NCI-H2227 treated with DMSO at 0.1 percent for 48 hours (cell line): ENCODE measurements around the gene DUSP5.
"Not testable (repeated sequence)": the region's sequence is repeated elsewhere in the genome, so short reads cannot be mapped to it uniquely, and the experiment has no call there.

ENCODE experiments used
- DNase-seq: peaks from one replicate; lab custom pipeline; 2025; lab: John Stamatoyannopoulos, UW

DUSP5 gene

DNA sequence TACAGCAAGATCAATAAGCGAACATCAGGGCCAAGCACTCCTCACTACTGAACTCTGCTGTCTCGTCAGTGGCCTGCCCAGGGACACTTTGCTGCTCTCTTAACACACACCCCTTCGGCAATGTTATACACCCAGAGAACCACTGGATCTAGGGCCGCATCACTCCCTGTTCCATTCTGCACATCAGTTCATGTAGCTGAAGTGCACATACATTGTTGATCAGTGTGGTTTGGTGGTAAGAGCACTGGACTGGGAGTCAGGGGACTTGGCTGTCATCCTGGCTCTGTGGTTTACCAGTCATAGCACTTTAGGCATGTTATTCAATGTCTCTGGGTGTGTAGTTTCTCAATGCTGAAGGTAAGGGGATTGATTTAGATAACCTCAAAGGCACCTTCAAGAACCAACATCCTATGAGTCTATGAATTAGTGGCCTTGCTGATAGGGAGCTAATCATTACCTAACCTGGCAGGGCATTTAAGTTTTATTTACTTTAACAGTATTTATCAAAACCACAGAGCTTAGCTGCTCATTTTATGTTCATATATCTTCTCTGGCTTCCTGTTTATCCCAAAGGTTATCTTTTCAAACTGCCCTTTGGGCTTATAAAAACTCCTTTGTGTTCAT, 24.8 kb downstream of the DUSP5 start:
- no peak for DNase-seq

DNA sequence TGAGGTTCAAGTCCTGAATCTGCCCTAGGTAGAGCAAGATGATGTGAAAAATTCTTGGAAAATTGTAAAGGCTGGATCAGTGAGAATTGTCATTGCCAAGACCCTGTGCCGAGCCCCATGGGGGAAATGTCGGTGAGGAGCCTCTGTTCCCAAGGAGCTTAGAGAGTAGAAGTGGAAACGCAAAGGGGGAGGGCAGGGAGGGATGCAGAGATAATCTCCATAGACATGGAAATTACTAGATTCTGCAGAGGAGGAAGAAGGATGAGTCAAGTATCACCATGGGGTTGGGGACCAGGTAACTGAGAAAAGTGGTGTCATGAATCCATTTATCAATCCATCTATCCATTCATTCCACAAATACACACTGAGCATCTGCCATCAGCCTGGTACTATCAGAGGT, 26.0 kb downstream of the DUSP5 start:
- no peak for DNase-seq

DNA sequence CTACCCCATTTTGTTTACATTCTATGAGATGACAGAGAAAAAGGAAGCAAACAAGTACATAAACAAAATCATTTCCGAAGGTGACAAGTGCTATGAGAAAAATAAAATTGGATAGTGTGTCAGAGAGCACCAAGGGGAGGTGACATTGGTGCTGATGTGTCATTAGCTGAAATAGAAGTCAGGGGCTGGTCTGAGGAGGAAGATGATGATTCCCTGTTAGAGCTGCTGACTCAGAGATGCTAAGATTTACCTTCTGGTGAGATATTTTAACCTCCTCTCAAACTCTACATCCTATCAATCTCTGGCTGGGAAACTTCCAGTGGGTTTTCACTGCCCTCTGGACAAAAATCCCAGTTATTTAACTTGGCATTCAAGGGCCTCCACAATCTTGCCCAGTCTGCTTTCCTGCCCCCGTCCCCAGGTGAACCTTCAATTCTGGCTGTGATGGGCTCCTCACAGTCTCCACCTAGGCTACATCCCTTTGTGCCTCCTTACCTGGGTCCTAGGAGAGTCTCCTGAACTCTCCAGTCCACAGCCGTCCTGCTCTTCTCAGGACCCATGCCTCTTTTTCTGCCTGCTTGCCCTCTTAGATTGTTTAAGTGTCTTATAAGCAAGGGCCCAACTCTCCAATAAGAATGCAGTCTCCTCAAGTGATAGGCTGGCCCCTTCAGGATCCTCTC, 26.6 kb downstream of the DUSP5 start:
- no peak for DNase-seq

DNA sequence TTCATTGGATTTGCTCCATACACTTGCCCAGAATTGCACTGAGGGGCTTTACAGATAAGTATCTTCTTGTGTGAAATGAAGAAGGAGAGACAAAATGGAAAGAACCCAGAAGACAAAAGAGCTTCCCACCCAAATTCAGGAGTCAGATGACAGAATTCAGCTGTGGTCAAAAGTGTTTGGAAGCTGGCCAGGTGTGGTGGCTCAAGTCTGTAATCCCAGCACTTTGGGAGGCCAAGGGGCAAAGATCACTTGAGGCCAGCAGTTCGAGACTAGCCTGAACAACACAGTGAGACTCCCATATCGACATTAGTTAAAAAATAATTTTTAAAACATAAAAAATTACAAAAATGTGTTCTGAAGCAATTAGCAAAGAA, 27.1 kb downstream of the DUSP5 start:
- no peak for DNase-seq

DNA sequence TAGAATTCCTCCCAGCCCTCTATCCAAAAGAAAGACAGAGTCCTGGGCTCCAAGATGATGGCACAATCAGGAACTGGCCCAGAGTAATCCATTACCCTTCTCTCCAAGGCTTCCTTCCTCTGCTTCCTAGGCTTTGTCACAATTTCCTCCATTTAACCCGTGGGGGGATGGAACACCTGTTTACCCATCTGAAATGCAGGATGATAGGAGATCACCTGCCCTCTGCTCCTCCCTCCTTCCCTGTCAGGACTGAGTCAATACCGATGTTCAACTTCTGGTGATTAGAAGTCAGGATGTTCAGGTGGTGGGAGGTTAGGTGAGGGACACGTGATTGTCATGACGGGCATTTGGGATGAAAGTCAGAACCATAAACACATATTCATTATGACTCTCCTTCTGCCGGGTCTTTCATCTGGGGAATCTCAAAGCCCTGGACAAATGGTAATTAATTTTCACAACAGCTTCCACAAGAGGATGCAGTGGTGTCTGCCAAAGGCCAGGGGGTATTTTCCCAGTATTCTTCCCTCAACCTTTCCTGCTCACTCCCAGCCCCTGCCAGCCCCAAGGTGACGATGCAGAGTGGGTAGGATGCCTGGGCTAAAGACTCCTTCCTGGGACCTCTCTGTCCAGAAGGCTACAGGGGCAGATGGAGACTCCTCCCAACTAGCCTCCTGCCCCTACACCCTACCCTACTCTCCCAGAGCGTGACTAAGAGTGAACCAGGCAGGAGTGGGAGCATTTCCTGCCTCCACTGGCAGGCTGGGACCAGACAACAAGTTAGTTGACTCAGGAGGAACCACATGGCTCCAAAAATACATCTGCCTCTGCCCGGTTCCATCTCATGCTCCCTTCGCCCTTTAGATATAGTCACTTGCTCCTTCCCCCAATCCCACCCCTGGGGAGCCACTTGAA, 27.9 kb downstream of the DUSP5 start:
- no peak for DNase-seq

DNA sequence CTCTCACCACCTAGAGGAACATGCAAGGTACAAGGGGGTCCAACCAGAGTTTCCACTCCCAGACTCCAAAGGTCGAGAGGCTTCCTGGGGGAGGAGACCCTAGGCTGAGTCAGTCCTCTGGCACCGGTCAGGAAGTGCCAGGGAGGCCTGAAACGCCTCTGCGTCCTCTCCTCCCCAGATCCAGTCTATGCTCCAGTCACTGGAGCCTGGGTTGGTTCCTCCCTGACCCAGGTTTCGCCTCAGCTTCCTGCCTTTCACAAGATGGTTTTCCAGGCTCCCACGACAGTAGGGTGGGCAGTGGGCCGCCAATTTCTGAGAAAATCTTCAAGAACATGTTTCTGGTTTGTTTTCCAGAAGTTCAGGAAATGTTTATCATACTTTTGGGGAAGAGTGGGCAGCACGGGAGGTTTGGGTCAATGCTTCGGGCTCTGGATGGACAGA, 30.0 kb downstream of the DUSP5 start:
- no peak for DNase-seq

DNA sequence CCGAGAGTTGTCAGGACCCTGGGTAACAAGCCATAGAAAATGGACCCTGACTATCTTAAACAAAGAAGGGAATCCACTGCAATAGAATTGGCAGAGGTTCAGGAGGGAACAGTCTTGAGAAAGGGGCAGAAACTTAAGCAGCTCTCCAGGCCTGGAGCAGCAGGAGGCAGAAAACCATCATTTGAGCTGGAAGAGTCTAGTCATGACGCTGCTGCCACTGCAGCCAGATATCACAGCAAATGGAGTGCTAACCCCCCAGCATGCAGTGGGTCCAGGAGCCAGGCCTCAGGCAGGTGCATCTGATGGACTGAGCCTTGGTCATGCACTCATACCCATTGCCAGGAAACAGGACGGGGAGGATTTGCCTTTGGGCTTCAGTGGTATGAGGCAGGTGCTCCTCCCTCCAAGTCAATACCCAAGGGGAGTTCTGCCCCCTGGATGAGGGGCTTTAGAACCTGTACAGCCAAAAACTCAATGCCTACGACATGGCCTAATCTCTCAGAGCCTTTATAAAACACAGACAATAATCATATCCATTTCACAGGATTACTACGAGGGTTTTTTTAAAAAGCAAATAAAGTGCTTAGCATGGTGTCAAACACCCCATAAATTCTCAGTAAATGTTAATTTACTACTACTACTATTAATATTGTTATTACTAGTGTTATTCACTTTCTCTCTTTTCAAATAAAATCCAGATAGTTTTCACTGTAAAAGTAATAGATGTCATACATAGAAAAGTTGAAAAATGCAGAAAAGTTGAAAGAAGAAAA, 30.7 kb downstream of the DUSP5 start:
- no peak for DNase-seq

DNA sequence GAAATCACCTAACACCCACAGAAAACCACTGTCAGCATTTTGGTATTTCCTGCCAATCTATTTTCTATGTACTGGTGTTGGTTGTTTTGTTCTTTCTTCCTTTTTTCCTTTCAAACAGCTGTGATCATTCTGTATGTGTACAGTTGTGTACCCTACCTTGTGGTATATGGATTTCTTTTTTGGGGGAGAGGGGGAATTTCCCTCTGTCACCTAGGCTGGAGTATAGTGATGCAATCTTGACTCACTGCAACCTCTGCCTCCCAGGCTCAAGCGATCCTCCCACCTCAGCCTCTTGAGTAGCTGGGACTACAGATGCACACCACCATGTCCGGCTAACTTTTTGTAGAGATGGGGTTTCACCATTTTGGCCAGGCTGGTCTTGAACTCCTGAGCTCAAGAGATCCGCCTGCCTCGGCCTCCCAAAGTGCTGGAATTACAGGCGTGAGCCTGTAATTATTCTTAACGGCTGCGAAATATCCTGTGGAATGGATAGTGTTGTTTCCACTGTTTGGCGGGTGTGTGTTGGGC, 31.4 kb downstream of the DUSP5 start:
- DNase-seq, result not testable (repeated sequence)

DNA sequence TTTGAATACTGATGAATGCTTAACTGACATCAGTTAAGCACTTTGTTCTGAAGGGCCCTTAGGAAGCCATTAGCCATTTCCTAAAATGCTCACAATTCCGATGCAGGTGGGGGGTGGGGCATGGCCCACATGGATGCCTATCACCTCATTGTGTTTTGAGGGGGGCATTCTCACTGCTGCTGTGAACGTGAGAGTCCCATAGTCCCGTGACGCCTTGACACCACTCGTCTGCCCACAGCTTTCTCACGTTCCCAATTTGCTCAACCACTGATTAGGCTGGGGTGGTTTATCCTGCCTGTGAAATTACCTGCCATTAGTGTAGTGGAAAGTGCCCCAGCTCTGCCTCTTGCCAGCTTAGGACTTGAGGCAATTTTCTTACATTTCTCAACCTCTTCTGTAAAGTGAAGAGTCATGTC, 31.9 kb downstream of the DUSP5 start:
- DNase-seq, result no peak

DNA sequence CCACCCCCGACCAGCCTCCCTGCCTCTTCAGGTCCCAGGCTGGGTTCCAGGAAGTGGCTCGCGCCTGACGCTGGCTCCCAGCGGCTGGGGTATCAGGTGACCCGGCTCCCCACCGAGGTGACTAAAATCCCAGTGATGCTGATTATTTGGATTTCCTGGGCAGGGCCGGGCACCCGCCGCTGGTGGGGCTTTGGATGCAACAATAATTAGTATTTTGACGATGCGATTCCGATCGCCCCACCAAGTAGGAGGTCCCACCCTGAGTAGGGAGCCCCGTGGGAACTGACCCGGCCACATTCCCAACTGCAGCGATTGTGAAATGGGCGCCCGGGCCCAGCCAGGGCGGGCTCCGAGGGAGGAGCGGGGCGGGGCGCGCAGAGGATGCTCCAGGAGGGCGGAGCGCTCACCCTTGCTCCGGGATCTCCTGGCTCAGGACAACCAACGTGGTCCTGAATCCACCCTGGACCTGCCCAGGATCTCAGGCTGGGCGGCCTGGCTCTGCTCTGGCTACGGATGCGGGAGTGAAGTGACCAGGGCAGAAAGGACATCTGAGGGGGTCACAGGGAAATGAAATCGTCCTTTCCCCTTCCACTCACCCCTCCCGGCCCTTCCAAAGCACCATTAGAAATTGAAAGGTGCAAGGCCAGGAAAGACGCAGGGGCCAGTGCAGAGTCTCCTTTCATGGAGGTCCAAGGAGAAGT, 32.6 kb downstream of the DUSP5 start:
- DNase-seq, result no peak

DNA sequence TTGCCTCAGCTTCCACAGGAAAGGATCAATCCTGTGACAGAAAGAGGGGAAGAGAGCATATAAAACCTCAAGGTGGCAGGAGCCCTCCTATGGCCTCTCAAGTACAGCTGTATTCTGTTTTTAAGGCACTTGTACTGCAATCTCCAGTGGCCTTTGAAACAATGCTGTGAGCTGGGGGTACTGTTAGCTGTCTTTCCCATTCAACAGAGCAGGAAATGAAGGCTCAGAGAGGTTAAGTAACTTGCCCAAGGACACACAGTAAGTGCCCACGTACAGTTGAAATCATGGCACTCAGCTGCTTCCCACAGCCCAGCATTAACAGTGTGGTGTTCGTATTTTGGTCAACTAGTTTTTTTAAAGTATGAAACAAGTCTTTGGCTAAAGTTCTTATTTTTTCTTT, 34.0 kb downstream of the DUSP5 start:
- no peak for DNase-seq

DNA sequence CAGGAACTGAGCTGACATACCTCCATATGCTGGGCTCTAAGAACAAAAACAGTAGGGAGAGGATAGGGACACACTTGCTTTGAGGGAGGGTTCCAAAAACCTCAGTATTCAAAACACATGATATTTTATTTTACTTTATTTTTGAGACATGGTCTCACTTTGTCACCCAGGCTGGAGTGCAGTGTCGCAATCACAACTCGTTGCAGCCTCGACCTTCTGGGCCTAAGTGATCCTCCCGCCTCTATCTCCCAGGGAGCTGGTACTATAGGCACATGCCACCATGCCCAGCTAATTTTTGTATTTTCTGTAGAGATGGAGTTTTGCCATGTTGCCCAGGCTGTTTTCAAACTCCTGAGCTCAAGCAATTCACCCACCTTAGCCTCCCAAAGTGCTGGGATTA, 34.9 kb downstream of the DUSP5 start:
- DNase-seq, result not testable (repeated sequence)

DNA sequence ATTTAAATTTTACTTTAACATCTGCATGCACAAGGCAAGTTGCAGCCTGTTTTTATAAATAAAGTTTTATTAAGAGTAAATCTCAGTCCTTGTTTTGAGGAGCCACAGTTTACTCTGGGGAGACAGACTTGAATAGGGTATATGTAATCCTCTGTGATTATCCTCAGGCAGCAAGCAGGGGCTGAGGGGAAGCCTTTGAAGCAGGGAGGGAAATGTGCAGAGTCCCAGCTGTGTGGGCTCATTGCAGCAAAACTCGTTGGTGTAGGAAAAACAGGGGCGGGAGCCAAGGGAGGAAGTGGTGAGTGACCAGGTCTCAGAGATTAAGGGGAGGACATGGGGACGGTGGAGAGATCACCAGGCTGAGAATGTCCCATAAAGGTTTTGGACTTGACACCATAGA, 35.4 kb downstream of the DUSP5 start:
- DNase-seq, result no peak

DNA sequence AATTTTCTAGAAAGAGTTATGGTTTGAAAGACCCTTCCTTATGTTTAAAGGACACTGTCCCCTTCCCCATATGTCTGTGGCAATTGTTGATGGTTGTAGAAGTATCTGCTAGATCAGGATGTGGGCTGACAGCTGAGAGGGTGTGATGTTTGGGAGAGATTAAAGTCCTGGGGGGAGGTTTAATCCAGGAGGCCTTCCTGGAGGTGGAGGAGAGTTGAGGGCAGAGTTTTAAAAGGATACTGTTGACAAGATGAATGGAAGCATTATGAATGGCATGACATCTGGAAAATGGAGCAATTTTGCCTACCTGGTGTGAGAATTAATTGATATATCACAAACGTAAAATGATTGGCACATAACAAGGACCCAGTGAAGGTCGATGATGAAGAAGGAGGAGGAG, 36.9 kb downstream of the DUSP5 start:
- DNase-seq, result no peak

DNA sequence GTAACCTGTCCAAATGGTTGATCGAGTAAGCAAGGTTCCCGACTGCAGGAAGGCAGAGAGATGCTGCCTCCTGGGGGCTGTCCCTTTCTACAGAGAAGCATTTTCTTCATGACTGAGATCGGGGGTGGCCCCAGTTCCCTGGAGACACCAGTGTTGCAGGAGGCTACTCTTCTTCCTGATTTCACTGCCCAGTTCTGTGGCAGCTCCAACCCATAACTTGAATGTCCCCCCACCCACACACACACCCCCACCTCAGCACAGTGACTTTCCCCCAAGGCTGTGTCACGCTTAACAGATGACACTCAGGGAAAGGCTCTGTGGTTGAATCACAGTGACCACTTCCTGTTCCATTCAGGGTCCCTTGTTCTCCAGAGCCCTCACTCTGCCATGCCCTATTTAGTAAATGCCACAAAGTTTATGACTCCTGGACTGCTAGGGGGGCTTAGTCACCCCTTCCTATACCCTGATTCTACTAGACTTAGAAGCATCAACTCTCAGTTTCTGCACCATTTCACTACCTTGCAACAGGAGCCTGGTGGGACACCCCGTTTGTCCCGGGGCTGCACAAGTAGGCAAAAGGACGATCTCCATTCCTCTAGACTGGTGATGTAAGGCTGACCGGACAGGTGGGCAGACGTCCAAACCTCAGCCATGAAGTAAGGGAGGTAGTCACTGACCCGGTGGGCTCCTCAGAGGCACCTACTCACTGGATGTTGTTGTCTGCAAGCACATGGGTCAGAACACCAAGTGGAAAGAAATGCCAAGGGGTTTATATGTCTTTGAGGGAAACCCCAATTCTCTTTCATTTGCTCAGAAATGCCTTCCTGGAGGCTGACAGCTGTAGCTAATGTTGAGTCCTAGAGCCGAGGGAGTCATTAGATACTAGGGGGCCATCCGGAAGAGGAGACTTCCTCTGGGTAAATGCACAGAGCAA, 38.5 kb downstream of the DUSP5 start:
- no peak for DNase-seq

DNA sequence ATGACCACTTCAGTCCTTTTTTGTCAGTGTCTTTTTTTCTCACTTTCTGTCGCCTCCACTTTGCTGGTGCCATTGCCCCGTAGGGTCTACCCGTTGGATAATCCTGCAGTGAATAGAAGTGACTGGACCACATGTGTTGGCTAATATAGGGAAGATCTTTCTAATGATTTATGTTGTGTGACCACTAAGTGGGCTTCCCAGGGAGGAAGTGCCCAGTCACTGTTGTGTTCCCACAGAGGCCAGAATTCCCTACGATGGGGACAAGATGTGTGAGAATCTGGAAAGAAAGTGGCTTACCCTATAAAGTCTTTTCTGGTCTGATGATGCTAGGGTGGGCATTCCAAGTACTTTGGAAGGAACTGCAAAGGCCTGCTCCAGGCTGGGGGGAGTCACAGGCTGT, 41.4 kb downstream of the DUSP5 start:
- no peak for DNase-seq

DNA sequence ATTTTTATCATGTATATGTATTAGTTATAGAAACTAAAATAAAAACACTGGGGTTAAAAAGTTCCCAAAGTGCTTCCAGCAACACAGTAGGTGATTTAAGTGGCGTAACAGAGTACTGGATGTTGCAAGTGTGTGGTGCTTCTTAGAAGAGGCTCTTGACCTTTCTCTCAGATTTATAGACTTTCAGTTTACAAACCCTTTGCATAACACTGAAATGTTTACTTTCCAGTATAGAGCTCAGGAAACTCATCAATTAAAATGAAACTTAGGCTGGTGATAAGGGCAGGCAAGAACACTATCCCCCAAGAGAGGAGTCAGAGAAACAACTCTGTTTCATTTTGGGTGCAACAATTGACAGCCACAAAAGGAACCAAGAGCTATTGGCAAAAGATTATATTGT, 42.3 kb downstream of the DUSP5 start:
- no peak for DNase-seq

DNA sequence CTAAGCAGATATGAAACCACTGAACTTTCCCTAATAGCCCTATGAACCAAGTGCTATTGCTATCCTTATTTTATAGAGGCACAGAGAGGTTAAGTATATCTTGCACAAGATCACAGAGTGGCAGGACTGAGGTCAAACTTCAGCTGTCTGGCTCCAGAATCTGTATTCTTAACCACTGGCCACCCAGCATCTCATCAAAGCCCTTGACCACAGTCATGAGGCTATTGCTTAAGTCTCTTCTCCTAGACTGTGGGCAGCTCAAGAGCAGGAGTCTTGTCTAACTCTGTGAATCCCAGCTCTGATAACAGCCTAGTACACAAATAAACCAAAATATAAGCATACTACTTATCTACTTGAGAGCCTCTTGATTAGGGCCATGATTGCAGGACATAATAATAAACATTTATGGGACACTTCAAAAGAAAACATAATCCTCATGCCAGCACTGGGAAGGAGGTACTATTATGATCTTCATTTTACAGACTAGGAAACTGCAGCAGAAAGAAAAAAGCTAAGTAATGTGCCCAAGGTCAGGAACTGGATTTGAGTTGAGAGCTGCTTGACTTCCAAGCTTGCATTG, 47.3 kb downstream of the DUSP5 start:
- no peak for DNase-seq

DNA sequence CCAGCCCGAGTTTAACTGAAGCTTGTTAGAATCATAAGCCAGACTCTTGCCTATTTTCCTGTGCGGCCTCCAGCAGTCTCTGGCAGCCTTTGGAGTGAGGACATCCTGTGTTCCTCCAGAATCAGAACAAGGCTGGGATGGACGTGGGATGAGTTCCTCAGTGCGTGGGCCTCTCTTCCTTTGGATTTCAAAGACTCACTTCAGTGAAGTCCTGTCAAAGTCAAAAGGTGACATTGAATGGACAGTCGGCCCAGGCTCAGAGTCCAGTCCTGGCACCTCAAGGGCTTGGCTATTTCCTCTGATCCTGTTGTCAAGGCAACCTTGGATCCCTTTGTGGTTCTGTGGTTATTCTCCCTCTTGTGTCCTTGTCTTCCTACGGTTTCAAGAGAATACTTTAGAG, 48.4 kb downstream of the DUSP5 start:
- DNase-seq, result no peak
